ENCODE measurements around the gene ZNF487. TPM values are rescaled to one million over a fixed set of nuclear protein-coding genes. Genes with fewer than 3 reads are reported as not detected.

The ZNF487 gene
- polyA plus RNA-seq, 1 donor from 2014 or later: 11.8 TPM

DNA sequence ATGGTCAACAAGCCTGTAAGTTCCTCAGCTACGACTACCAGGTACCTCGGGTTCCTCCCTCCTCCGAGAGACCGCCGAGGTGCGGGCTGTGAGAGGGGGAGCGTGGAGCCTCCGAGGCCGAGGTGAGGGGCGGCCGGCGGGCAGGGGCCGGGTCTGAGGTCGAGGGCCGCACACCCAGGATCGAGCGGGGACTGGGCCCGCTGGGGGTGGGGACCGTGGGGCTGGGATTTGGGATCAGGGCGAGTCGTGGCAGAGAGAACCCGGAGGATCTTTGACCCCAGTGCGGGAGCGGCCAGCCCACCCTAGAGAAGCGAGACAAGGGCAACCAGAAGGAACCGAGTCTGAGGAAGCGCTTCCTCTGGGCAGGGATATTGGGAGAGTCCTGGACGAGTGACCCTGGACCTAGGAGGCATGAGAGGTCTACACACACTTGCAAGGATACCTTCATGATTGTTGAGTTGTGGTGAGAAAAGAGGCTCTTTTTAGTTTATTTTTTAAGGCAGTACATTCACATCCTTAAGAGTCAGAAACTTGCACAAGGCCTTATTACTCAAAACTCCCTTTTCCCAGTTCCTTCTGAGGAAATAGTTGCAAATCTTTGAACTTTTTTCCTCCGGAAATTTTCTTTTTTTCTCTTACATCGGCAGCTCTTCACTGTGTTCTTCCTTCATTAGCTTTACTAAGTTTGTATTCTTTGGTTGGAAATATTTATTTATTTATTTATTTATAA is 395 bp downstream of the ZNF487 start:
- Histone ChIP-seq H3K36me3 (ENCODE audit: insufficient read depth, low read length) (no peaks in the 10 kb centered on the region), H3K79me2 (replicated peaks; ENCODE audit: insufficient read depth, low read length) (no peaks in the 10 kb centered on the region), H3K27ac (ENCODE audit: low read length) (peak overlapping the region; percentile 79), H4K20me1 (ENCODE audit: insufficient read depth) (no peaks in the 10 kb centered on the region), H3K9ac (ENCODE audit: low read length) (peak overlapping the region; percentile 81), H3K4me2 (ENCODE audit: low read length) (peak overlapping the region; percentile 65), H3K9me3 (ENCODE audit: low read length) (no peaks in the 10 kb centered on the region), H3K4me3 (ENCODE audit: low read length) (peak overlapping the region; percentile 95), H3K9me2 (ENCODE audit: insufficient read depth, low read length) (no peaks in the 10 kb centered on the region), H2AFZ (ENCODE audit: low read depth, low read length) (peak overlapping the region; percentile 83), H3F3A (ENCODE audit: insufficient read depth, low read length, poor library complexity, severe bottlenecking) (no peaks in the 10 kb centered on the region), H3K27me3 (ENCODE audit: insufficient read depth, low read depth, low read length) (no peaks in the 10 kb centered on the region)
- peak; percentile 37 for TF ChIP-seq MXI1 (conservative IDR thresholded peaks at IDR 0.05; ENCODE audit: poor library complexity, severe bottlenecking)
- TF ChIP-seq EP300 (conservative IDR thresholded peaks at IDR 0.05; ENCODE audit: poor library complexity, severe bottlenecking): no peak

DNA sequence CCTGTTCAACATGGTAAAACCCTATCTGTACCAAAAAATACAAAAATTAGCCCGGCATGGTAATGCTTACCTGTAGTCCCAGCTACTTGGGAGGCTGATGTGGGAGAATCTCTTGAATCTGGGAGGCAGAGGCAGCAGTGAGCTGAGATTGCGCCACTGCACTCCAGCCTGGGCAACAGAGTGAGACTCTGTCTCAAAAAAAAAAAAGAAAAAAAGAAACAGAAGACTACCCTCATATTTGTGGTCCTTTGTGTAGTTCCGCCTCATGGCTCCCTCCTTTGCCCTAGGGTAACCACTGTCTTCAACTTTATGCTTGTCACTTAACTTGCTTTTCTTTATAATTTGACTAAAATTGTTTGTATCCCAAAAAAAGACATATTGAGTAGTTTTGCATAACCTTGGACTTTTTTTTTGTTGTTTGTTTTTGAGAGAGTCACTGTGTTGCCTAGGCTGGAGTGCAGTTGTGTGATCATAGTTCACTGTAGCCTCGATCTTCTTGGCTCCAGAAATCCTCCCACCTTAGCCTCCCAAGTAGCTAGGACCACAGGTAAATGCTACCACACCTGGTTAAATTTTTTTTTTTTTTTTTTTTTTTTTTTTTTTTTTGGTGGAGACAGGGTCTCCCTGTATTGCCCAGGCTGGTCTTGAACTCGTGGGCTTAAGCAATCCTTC is 3.7 kb downstream of the ZNF487 start:
- Histone ChIP-seq H3K4me3 (ENCODE audit: low read length) (no peak overlapping the region), H3K27me3 (ENCODE audit: insufficient read depth, low read depth, low read length) (no peaks in the 10 kb centered on the region), H3F3A (ENCODE audit: insufficient read depth, low read length, poor library complexity, severe bottlenecking) (no peaks in the 10 kb centered on the region), H3K36me3 (ENCODE audit: insufficient read depth, low read length) (no peaks in the 10 kb centered on the region), H4K20me1 (ENCODE audit: insufficient read depth) (no peaks in the 10 kb centered on the region), H3K4me2 (ENCODE audit: low read length) (no peak overlapping the region), H3K9ac (ENCODE audit: low read length) (no peak overlapping the region), H2AFZ (ENCODE audit: low read depth, low read length) (no peak overlapping the region), H3K27ac (ENCODE audit: low read length) (no peak overlapping the region), H3K9me3 (ENCODE audit: low read length) (no peaks in the 10 kb centered on the region), H3K9me2 (ENCODE audit: insufficient read depth, low read length) (no peaks in the 10 kb centered on the region), H3K79me2 (replicated peaks; ENCODE audit: insufficient read depth, low read length) (no peaks in the 10 kb centered on the region)
- TF ChIP-seq REST (IDR thresholded peaks at IDR 0.05; ENCODE audit: borderline replicate concordance): no peak
- TF ChIP-seq, protein P1, sequence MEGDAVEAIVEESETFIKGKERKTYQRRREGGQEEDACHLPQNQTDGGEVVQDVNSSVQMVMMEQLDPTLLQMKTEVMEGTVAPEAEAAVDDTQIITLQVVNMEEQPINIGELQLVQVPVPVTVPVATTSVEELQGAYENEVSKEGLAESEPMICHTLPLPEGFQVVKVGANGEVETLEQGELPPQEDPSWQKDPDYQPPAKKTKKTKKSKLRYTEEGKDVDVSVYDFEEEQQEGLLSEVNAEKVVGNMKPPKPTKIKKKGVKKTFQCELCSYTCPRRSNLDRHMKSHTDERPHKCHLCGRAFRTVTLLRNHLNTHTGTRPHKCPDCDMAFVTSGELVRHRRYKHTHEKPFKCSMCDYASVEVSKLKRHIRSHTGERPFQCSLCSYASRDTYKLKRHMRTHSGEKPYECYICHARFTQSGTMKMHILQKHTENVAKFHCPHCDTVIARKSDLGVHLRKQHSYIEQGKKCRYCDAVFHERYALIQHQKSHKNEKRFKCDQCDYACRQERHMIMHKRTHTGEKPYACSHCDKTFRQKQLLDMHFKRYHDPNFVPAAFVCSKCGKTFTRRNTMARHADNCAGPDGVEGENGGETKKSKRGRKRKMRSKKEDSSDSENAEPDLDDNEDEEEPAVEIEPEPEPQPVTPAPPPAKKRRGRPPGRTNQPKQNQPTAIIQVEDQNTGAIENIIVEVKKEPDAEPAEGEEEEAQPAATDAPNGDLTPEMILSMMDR (IDR thresholded peaks at IDR 0.05; ENCODE audit: poor library complexity, severe bottlenecking): no peak
- TF ChIP-seq EZH2 (IDR thresholded peaks at IDR 0.05; ENCODE audit: borderline replicate concordance, insufficient read depth, low read length, poor library complexity, severe bottlenecking): no peak
- no peak for TF ChIP-seq SMC3 (conservative IDR thresholded peaks at IDR 0.05; ENCODE audit: poor library complexity)
- TF ChIP-seq EP300 (conservative IDR thresholded peaks at IDR 0.05; ENCODE audit: poor library complexity, severe bottlenecking): no peak
- no peak for TF ChIP-seq MXI1 (conservative IDR thresholded peaks at IDR 0.05; ENCODE audit: poor library complexity, severe bottlenecking)
- TF ChIP-seq TAF1 (IDR thresholded peaks at IDR 0.05; ENCODE audit: low read depth): no peak
- TF ChIP-seq RAD21 (conservative IDR thresholded peaks at IDR 0.05): no peak
- no peak for TF ChIP-seq POLR2AphosphoS5 (IDR thresholded peaks at IDR 0.05)

All from neural cell (in vitro differentiated cells).